Measurements from ENCODE around the gene TMEM132D.

- TF ChIP-seq CTCF (IDR thresholded peaks at IDR 0.05; ENCODE audit: insufficient read depth, low read length, poor library complexity, severe bottlenecking) (no peak), EZH2phosphoT487 (conservative IDR thresholded peaks at IDR 0.05; ENCODE audit: low read length) (no peak)
Observed at GRCh38 chr12:129074379-129074778, 829.4 kb downstream of the TMEM132D start.

Measured in SU-DHL-6 (cell line).